ENCODE results near the gene AZIN2. TPM values are rescaled to one million over a fixed set of nuclear protein-coding genes. Genes with fewer than 3 reads are reported as not detected.

Gene AZIN2
- total and polyA plus RNA-seq, 9 of the 15 experiments (the other 6 are each of a cell fraction or from before 2014, with no cell fraction given) = 0.06 to 0.91 (median 0.42) TPM; not detected in 2

DNA sequence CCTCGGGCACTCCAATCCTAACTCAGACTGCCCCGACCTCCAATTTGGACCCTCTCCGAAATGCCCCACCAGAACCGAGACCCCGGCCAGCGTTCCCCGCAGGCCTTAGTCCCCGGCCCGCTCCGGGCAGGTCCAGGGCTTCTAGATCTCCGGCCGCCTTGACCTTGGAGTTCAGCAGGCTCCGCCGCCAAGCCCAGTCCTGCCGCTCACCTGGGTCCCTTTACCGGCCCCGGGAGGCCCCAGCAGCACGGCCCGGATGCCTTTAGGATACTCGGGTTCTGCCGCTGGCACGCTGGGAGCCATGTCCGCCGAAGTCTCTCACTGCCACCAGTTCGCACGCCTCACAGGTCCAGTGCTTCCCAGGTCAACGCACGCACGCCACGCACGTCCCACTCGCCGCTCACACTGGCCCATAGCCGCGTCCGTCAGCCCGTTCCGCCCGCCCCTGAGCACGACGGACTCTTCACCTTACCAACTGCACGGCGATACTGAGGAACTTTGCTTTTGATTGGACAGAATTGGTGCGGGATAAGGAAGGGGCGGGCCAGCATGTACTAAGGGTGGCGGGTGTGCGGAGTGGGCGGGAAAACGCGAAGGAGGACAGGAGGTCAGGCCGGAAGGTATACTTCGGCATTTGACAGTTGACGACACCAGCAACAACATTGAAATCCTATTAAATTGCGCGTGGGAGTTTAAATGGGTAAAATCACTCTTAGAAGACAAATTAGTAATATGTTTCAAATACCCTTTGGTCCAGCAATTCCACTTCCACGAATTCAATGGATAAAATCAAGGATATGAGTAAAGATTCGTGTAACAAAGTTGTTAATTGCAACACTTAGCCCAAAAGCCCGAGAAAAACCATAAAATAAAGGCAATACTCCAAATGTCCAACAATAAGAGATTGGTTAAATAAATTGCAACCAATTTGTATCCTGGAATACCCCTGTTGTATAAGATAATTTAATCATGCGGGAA is 44.1 kb upstream of the AZIN2 start, which contains the start of gene AK2 (continued):
- TF ChIP-seq HINFP (tag; conservative IDR thresholded peaks at IDR 0.05; ENCODE audit: low read depth) = no peak
- TF ChIP-seq SAP30 (IDR thresholded peaks at IDR 0.05; ENCODE audit: borderline replicate concordance, insufficient read depth, low read depth, low read length, poor library complexity, severe bottlenecking) = peak; percentile 51
- no peak for TF ChIP-seq ZNF347 (CRISPR knock-in tag; IDR thresholded peaks at IDR 0.05; ENCODE audit: low read depth)
- no peak for TF ChIP-seq NFXL1 (CRISPR knock-in tag; IDR thresholded peaks at IDR 0.05)
- peak; percentile 49; the same call in 1 of the 2 replicates for TF ChIP-seq JUN (IDR thresholded peaks at IDR 0.05; ENCODE audit: borderline replicate concordance, low read depth, low read length)
- peak; percentile 35; the same call in 1 of the 2 replicates for TF ChIP-seq JUN (CRISPR knock-in tag; IDR thresholded peaks at IDR 0.05; ENCODE audit: borderline replicate concordance)
- TF ChIP-seq HCFC1 (IDR thresholded peaks at IDR 0.05; ENCODE audit: low read depth, low read length) = peak; percentile 53
- TF ChIP-seq U2AF2 (optimal IDR thresholded peaks at IDR 0.05; ENCODE audit: low read depth, low read length) = no peak
- TF ChIP-seq HNRNPH1 (optimal IDR thresholded peaks at IDR 0.05; ENCODE audit: low read depth, low read length) = no peak
- no peak for TF ChIP-seq CTCFL (IDR thresholded peaks at IDR 0.05; ENCODE audit: borderline replicate concordance, insufficient read depth, low read depth, low read length, poor library complexity, severe bottlenecking)
- peak; percentile 49; the same call in 1 of the 2 replicates for TF ChIP-seq SMARCA4 (IDR thresholded peaks at IDR 0.05)
- TF ChIP-seq TSC22D4 (tag; IDR thresholded peaks at IDR 0.05) = no peak
- TF ChIP-seq, protein P1, sequence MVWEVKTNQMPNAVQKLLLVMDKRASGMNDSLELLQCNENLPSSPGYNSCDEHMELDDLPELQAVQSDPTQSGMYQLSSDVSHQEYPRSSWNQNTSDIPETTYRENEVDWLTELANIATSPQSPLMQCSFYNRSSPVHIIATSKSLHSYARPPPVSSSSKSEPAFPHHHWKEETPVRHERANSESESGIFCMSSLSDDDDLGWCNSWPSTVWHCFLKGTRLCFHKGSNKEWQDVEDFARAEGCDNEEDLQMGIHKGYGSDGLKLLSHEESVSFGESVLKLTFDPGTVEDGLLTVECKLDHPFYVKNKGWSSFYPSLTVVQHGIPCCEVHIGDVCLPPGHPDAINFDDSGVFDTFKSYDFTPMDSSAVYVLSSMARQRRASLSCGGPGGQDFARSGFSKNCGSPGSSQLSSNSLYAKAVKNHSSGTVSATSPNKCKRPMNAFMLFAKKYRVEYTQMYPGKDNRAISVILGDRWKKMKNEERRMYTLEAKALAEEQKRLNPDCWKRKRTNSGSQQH (CRISPR knock-in tag; IDR thresholded peaks at IDR 0.05) = no peak
- no peak for TF ChIP-seq ARID2 (IDR thresholded peaks at IDR 0.05)
- TF ChIP-seq LARP7 (IDR thresholded peaks at IDR 0.05) = no peak
- TF ChIP-seq ATF4 (CRISPR knock-in tag; IDR thresholded peaks at IDR 0.05) = peak; percentile 48; the same call in 1 of the 2 replicates
- TF ChIP-seq EP400 (IDR thresholded peaks at IDR 0.05) = peak; percentile 95
- no peak for TF ChIP-seq ZNF75A (CRISPR knock-in tag; IDR thresholded peaks at IDR 0.05)
- no peak for TF ChIP-seq XRCC3 (IDR thresholded peaks at IDR 0.05)
- peak; percentile 55; the same call in 1 of the 2 replicates for TF ChIP-seq ARID1B (IDR thresholded peaks at IDR 0.05)
- peak; percentile 65; the same call in 1 of the 2 replicates for TF ChIP-seq ZNF175 (CRISPR knock-in tag; IDR thresholded peaks at IDR 0.05; ENCODE audit: low read depth)

All from K562 (cell line).